Motor neuron (in vitro differentiated cells): Measurements from ENCODE around the gene OSCAR. TPM values are rescaled to one million over a fixed set of nuclear protein-coding genes. Genes with fewer than 3 reads are reported as not detected.
A peak's percentile ranks its signal among the peaks of the same experiment; 100 is the strongest.

Source experiments
- ATAC-seq, 8 experiments: fragments of 200-7000 bp; cut with Tn5 transposase; replicated peaks in 6 of 8; 2 replicates each; pipeline ENCODE4 v1.8.0; 2021; ENCODE audit warnings: mild to moderate bottlenecking in 8 of 8, moderate library complexity in 8 of 8
- H3K27ac ChIP-seq, 2 donors: fragments of 250-450 bp; sonication (Bioruptor Pico); 2 replicates each; pipeline ENCODE4 v1.9.0; 2021; ENCODE audit warnings: antibody characterized with exemption in 2 of 2, mild to moderate bottlenecking in 2 of 2, moderate library complexity in 1 of 2
- H3K4me1 ChIP-seq, 2 donors: fragments of 250-450 bp; sonication (Bioruptor Pico); replicated peaks in 1 of 2; 2 replicates each; pipeline ENCODE4 v1.6.1; 2021; ENCODE audit warnings: antibody characterized with exemption in 2 of 2, mild to moderate bottlenecking in 2 of 2, moderate library complexity in 1 of 2
- H3K4me3 ChIP-seq, 5 donors: fragments of 250-450 bp; sonication (Bioruptor Pico); 2 replicates each; pipeline ENCODE4 v1.9.0; 2021; ENCODE audit warnings: antibody characterized with exemption in 5 of 5, mild to moderate bottlenecking in 5 of 5, moderate library complexity in 4 of 5
- WGBS, 10 experiments: fragments of 450-650 bp; shearing (Covaris generic); methylation state at CpG; one replicate each; pipeline ENCODE4 v1.0.0; 2022; 5-methylcytosine and 5-hydroxymethylcytosine counted together
- in situ Hi-C, 9 experiments: fragments of 400-800 bp; cut with MboI; loops; one replicate each; pipeline ENCODE4 v1.15.0; 2021; ENCODE audit warnings: low sequenced_read_pairs in 9 of 9, low pct_unique_long_range_greater_than_20kb in 2 of 9; ENCODE audit not compliant: unreplicated experiment in 9 of 9
- total RNA-seq, 8 experiments: library from RNA; unstranded; fragments of 300-600 nt; gene quantifications; 2 replicates each; pipeline versions ENCODE4 v1.2.3 to v1.2.4, GENCODE V29; 2022

The OSCAR gene
- total RNA-seq, 8 experiments from 2014 or later: 0.11 to 0.95 (median 0.22) TPM

- Histone ChIP-seq H3K4me3 (peak overlapping the region; percentile 31 to 43 (median 39)), H3K4me1 (peaks cover 8 to 10% of the 10 kb centered on the region in 2 donors), H3K27ac (no peak overlapping the region)
- WGBS, 10 experiments: 0 to 5% (median 1%) methylated on average over 2 to 14 of the region's 30 CpGs; no CpG with 5 or more reads in 2 of the 10 experiments
- in situ Hi-C loops: no loop called here
- ATAC-seq: peak in 2 of 8 experiments; percentile 0 to 1
Observed at GRCh38 chr19:54136086-54136863, 35.7 kb upstream of the OSCAR start.

- 0 to 80% (median 58%) methylated on average over 1 to 2 of the region's 2 CpGs; no CpG with 5 or more reads in 6 of the 10 experiments for WGBS, 10 experiments
- peaks cover 6 to 8% of the 10 kb centered on the region in 2 donors for H3K4me1 ChIP-seq
- ATAC-seq: no peak
- in situ Hi-C loops: no loop called here
- H3K27ac ChIP-seq: no peak overlapping the region
- no peak overlapping the region for H3K4me3 ChIP-seq
Observed at GRCh38 chr19:54133957-54134590, 33.5 kb upstream of the OSCAR start.

- no peak overlapping the region for H3K4me3 ChIP-seq
- ATAC-seq: no peak
- H3K4me1 ChIP-seq: peaks cover 0 to 5% of the 10 kb centered on the region in 2 donors
- WGBS, 10 experiments: 67 to 87% (median 80%) methylated on average over 1 to 6 of the region's 10 CpGs; no CpG with 5 or more reads in 5 of the 10 experiments
- in situ Hi-C loops: no loop called here
- no peak overlapping the region for H3K27ac ChIP-seq
Observed at GRCh38 chr19:54133312-54133956, 32.8 kb upstream of the OSCAR start.

- Histone ChIP-seq H3K27ac (no peak overlapping the region), H3K4me1 (no peaks in the 10 kb centered on the region), H3K4me3 (no peak overlapping the region)
- WGBS, 10 experiments: 92 to 100% (median 100%) methylated on average over 1 to 10 of the region's 20 CpGs; no CpG with 5 or more reads in 5 of the 10 experiments
- no peak for ATAC-seq
- in situ Hi-C loops: no loop called here
Observed at GRCh38 chr19:54129617-54129996, 29.0 kb upstream of the OSCAR start.

- Histone ChIP-seq H3K27ac (no peak overlapping the region), H3K4me1 (no peaks in the 10 kb centered on the region), H3K4me3 (no peak overlapping the region)
- in situ Hi-C loops: no loop called here
- ATAC-seq: peak in 4 of 8 experiments; percentile 7 to 15 (median 11)
- 90 to 100% (median 100%) methylated on average over 1 to 8 of the region's 41 CpGs; no CpG with 5 or more reads in 5 of the 10 experiments for WGBS, 10 experiments
Observed at GRCh38 chr19:54128796-54129616, 28.4 kb upstream of the OSCAR start.

GRCh38 chr19:54128441-54128725 lies 27.8 kb upstream of the OSCAR start:
- in situ Hi-C loops: no loop called here
- Histone ChIP-seq H3K4me1 (no peaks in the 10 kb centered on the region), H3K27ac (no peak overlapping the region), H3K4me3 (no peak overlapping the region)
- no peak for ATAC-seq
- no CpG with 5 or more reads among the region's 20 CpGs for WGBS, 10 experiments

- in situ Hi-C loops: no loop called here
- H3K27ac ChIP-seq: no peak overlapping the region
- WGBS, 10 experiments: 72 to 100% (median 94%) methylated on average over 1 to 6 of the region's 44 CpGs; no CpG with 5 or more reads in 2 of the 10 experiments
- H3K4me1 ChIP-seq: no peaks in the 10 kb centered on the region
- no peak for ATAC-seq
- H3K4me3 ChIP-seq: no peak overlapping the region
Observed at GRCh38 chr19:54127688-54128440, 27.3 kb upstream of the OSCAR start.

- Histone ChIP-seq H3K4me1 (no peaks in the 10 kb centered on the region), H3K27ac (no peak overlapping the region), H3K4me3 (no peak overlapping the region)
- in situ Hi-C loops: no loop called here
- 83 to 100% (median 96%) methylated on average over 2 to 5 of the region's 9 CpGs; no CpG with 5 or more reads in 7 of the 10 experiments for WGBS, 10 experiments
- no peak for ATAC-seq
Observed at GRCh38 chr19:54125713-54126112, 25.1 kb upstream of the OSCAR start.

GRCh38 chr19:54124393-54124792 lies 23.8 kb upstream of the OSCAR start:
- Histone ChIP-seq H3K4me3 (no peak overlapping the region), H3K27ac (no peak overlapping the region), H3K4me1 (no peaks in the 10 kb centered on the region)
- no CpG with 5 or more reads among the region's 19 CpGs for WGBS, 10 experiments
- in situ Hi-C loops: no loop called here
- peak in 2 of 8 experiments; percentile 8 to 24 for ATAC-seq

- in situ Hi-C loops: no loop called here
- 100% methylated on average over 1 to 5 of the region's 17 CpGs; no CpG with 5 or more reads in 7 of the 10 experiments for WGBS, 10 experiments
- Histone ChIP-seq H3K27ac (no peak overlapping the region), H3K4me3 (no peak overlapping the region), H3K4me1 (no peaks in the 10 kb centered on the region)
- ATAC-seq: no peak
Observed at GRCh38 chr19:54123682-54124081, 23.1 kb upstream of the OSCAR start.

- Histone ChIP-seq H3K4me1 (peaks cover 3 to 5% of the 10 kb centered on the region in 2 donors), H3K27ac (no peak overlapping the region), H3K4me3 (no peak overlapping the region)
- 100% methylated on average over 1 to 3 of the region's 10 CpGs; no CpG with 5 or more reads in 7 of the 10 experiments for WGBS, 10 experiments
- in situ Hi-C loops: no loop called here
- peak in 1 of 8 experiments; percentile 69 for ATAC-seq
Observed at GRCh38 chr19:54121259-54121658, 20.7 kb upstream of the OSCAR start.
